NT2/D1 (cell line): Measurements from ENCODE around the gene HOXD8.
A peak's percentile ranks its signal among the peaks of the same experiment; 100 is the strongest.

Experiments used
- DNase-seq: peaks from one replicate; pipeline ENCODE4 v3.0.0-alpha.2; 2011; ENCODE audit warnings: low read depth, low spot score
- H3K27me3 ChIP-seq: 2 replicates; pipeline ENCODE4 v1.6.0; 2011; ENCODE audit warnings: mild to moderate bottlenecking; ENCODE audit not compliant: insufficient read length, insufficient read depth
- H3K36me3 ChIP-seq: 2 replicates; pipeline ENCODE4 v1.6.1; 2011; ENCODE audit warnings: mild to moderate bottlenecking, low read length, mixed read lengths; ENCODE audit not compliant: insufficient read depth, insufficient read length
- H3K4me1 ChIP-seq: 2 replicates; pipeline ENCODE4 v1.5.1; 2011; ENCODE audit not compliant: insufficient read depth, insufficient read length
- H3K4me3 ChIP-seq: 2 replicates; pipeline ENCODE4 v1.5.1; 2011; ENCODE audit warnings: low read depth; ENCODE audit not compliant: insufficient read length
- H3K9ac ChIP-seq: 2 replicates; pipeline ENCODE4 v1.6.0; 2011; ENCODE audit warnings: low read depth; ENCODE audit not compliant: insufficient read length
- H3K9me3 ChIP-seq: 2 replicates; pipeline ENCODE4 v1.5.1; 2011; ENCODE audit warnings: mild to moderate bottlenecking, low read length; ENCODE audit not compliant: insufficient read depth
- SUZ12 ChIP-seq: IDR thresholded peaks from 2 replicates; pipeline ENCODE4 v1.6.1; 2011; ENCODE audit not compliant: insufficient read length, insufficient read depth; ENCODE audit errors: extremely low read depth
- YY1 ChIP-seq: IDR thresholded peaks from 2 replicates; pipeline ENCODE4 v1.6.1; 2011; ENCODE audit not compliant: insufficient read length, insufficient read depth
- ZNF274 ChIP-seq: IDR thresholded peaks from 2 replicates; pipeline ENCODE4 v1.6.1; 2011; ENCODE audit warnings: mild to moderate bottlenecking, low read depth, low read length

Gene HOXD8

GRCh38 chr2:176150584-176151441, 21.3 kb downstream of the HOXD8 start:
- TF ChIP-seq ZNF274: no peak
- Histone ChIP-seq H3K4me3 (no peak overlapping the region), H3K27me3 (peaks cover 99% of the 10 kb centered on the region)

GRCh38 chr2:176151442-176152287, 22.2 kb downstream of the HOXD8 start, which contains the start of gene HOXD4:
Gene HOXD4, plus strand, starts transcription at chr2:176151550. Its CDS starts 84 bp downstream, at chr2:176151634.
- H3K4me1 ChIP-seq: peaks cover 3% of the 10 kb centered on the region
- H3K36me3 ChIP-seq: no peaks in the 10 kb centered on the region
- peak within 1 kb of the TSS; percentile 11 for H3K4me3 ChIP-seq
- TF ChIP-seq YY1: no peak
- peak; percentile 23 for TF ChIP-seq SUZ12
- TF ChIP-seq ZNF274: no peak
- no peak within 1 kb of the TSS for H3K9ac ChIP-seq
- H3K9me3 ChIP-seq: no peaks in the 10 kb centered on the region
- peaks cover 99% of the 10 kb centered on the region for H3K27me3 ChIP-seq
- no peak for DNase-seq

More at GRCh38 chr2:176150584-176151441, 21.3 kb downstream of the HOXD8 start:
- Histone ChIP-seq H3K9me3 (no peaks in the 10 kb centered on the region), H3K36me3 (no peaks in the 10 kb centered on the region), H3K9ac (no peak overlapping the region), H3K4me1 (peaks cover 3% of the 10 kb centered on the region)
- no peak for DNase-seq

- no peaks in the 10 kb centered on the region for H3K9me3 ChIP-seq
- no peak for DNase-seq
- H3K9ac ChIP-seq: no peak overlapping the region
- H3K4me1 ChIP-seq: peaks cover 4% of the 10 kb centered on the region
- H3K27me3 ChIP-seq: peaks cover 100% of the 10 kb centered on the region
- no peak overlapping the region for H3K4me3 ChIP-seq
- no peaks in the 10 kb centered on the region for H3K36me3 ChIP-seq
- no peak for TF ChIP-seq YY1
- peak; percentile 15 for TF ChIP-seq SUZ12
- no peak for TF ChIP-seq ZNF274
These were observed 23.1 kb downstream of the HOXD8 start for GRCh38 chr2:176152350-176153181.

- H3K27me3 ChIP-seq: peaks cover 100% of the 10 kb centered on the region
- DNase-seq: no peak
- TF ChIP-seq SUZ12 (no peak), ZNF274 (no peak), YY1 (no peak)
- no peaks in the 10 kb centered on the region for H3K36me3 ChIP-seq
- H3K4me1 ChIP-seq: peaks cover 7% of the 10 kb centered on the region
- no peak overlapping the region for H3K9ac ChIP-seq
- H3K9me3 ChIP-seq: no peaks in the 10 kb centered on the region
- H3K4me3 ChIP-seq: no peak overlapping the region
These were observed 25.2 kb downstream of the HOXD8 start for GRCh38 chr2:176154576-176155252.

- no peak for TF ChIP-seq SUZ12
- TF ChIP-seq ZNF274: no peak
- no peak for TF ChIP-seq YY1
- peaks cover 14% of the 10 kb centered on the region for H3K4me1 ChIP-seq
- no peak for DNase-seq
- peaks cover 100% of the 10 kb centered on the region for H3K27me3 ChIP-seq
- H3K9me3 ChIP-seq: no peaks in the 10 kb centered on the region
- no peaks in the 10 kb centered on the region for H3K36me3 ChIP-seq
- H3K9ac ChIP-seq: no peak overlapping the region
- no peak overlapping the region for H3K4me3 ChIP-seq
These were observed 26.0 kb downstream of the HOXD8 start for GRCh38 chr2:176155356-176156044.

GRCh38 chr2:176156301-176156806, 26.8 kb downstream of the HOXD8 start:
- no peak for TF ChIP-seq YY1
- TF ChIP-seq SUZ12: no peak
- no peak for TF ChIP-seq ZNF274
- Histone ChIP-seq H3K36me3 (no peaks in the 10 kb centered on the region), H3K9ac (no peak overlapping the region), H3K9me3 (no peaks in the 10 kb centered on the region), H3K27me3 (peaks cover 100% of the 10 kb centered on the region), H3K4me1 (peaks cover 14% of the 10 kb centered on the region), H3K4me3 (no peak overlapping the region)
- no peak for DNase-seq
